Activated CD4-positive, CD25-positive, alpha-beta regulatory T cell treated with anti-CD3 and anti-CD28 coated beads, Interleukin-2, amount 50 U/mL, for 72 hours (primary cell): ENCODE data around the gene DDX31.
A peak's percentile ranks its signal among the peaks of the same experiment; 100 is the strongest.

ENCODE experiments used
- DNase-seq: peaks from one replicate; pipeline ENCODE4 v3.0.0; 2021

The DDX31 gene

GRCh38 chr9:132671620-132672412 is 2.0 kb upstream of the DDX31 start:
- no peak for DNase-seq

GRCh38 chr9:132670457-132671391 is 941 bp upstream of the DDX31 start, which contains the start of gene GTF3C4:
Gene GTF3C4 (plus strand): TSS chr9:132670464. CDS start chr9:132670599, 135 bp downstream.
- DNase-seq: peak; percentile 58

GRCh38 chr9:132669319-132669697 is 475 bp downstream of the DDX31 start:
- no peak for DNase-seq

- no peak for DNase-seq
Measured at GRCh38 chr9:132663851-132664250, 5.9 kb downstream of the DDX31 start.

GRCh38 chr9:132663117-132663516 is 6.7 kb downstream of the DDX31 start:
- DNase-seq: no peak

- DNase-seq: no peak
Measured at GRCh38 chr9:132662152-132662945, 7.4 kb downstream of the DDX31 start.

- no peak for DNase-seq
Measured at GRCh38 chr9:132656299-132656698, 13.5 kb downstream of the DDX31 start.

- no peak for DNase-seq
Measured at GRCh38 chr9:132651259-132651658, 18.5 kb downstream of the DDX31 start.

- DNase-seq: no peak
Measured at GRCh38 chr9:132648685-132649084, 21.1 kb downstream of the DDX31 start.

GRCh38 chr9:132648283-132648682 is 21.5 kb downstream of the DDX31 start:
- DNase-seq: no peak

GRCh38 chr9:132647806-132648205 is 22.0 kb downstream of the DDX31 start:
- no peak for DNase-seq

GRCh38 chr9:132647355-132647754 is 22.4 kb downstream of the DDX31 start:
- DNase-seq: no peak

GRCh38 chr9:132646726-132647125 is 23.1 kb downstream of the DDX31 start:
- no peak for DNase-seq

- DNase-seq: no peak
Measured at GRCh38 chr9:132645711-132646110, 24.1 kb downstream of the DDX31 start.

GRCh38 chr9:132645306-132645705 is 24.5 kb downstream of the DDX31 start:
- DNase-seq: no peak

GRCh38 chr9:132644251-132644650 is 25.5 kb downstream of the DDX31 start:
- no peak for DNase-seq

- no peak for DNase-seq
Measured at GRCh38 chr9:132641216-132641615, 28.6 kb downstream of the DDX31 start.

- no peak for DNase-seq
Measured at GRCh38 chr9:132639322-132639721, 30.5 kb downstream of the DDX31 start.

GRCh38 chr9:132638240-132638639 is 31.5 kb downstream of the DDX31 start:
- no peak for DNase-seq

GRCh38 chr9:132637801-132638200 is 32.0 kb downstream of the DDX31 start:
- DNase-seq: no peak

GRCh38 chr9:132637351-132637750 is 32.4 kb downstream of the DDX31 start:
- no peak for DNase-seq

GRCh38 chr9:132634327-132634726 is 35.5 kb downstream of the DDX31 start:
- DNase-seq: no peak
